ENCODE measurements around the gene CAMK2G. TPM values are rescaled to one million over a fixed set of nuclear protein-coding genes. Genes with fewer than 3 reads are reported as not detected.
"Not testable (repeated sequence)": the region's sequence is repeated elsewhere in the genome, so short reads cannot be mapped to it uniquely, and the experiment has no call there.

The CAMK2G gene
- total RNA-seq, 4 donors from 2014 or later, result 48.6 to 67.5 (median 51.7) TPM

DNA sequence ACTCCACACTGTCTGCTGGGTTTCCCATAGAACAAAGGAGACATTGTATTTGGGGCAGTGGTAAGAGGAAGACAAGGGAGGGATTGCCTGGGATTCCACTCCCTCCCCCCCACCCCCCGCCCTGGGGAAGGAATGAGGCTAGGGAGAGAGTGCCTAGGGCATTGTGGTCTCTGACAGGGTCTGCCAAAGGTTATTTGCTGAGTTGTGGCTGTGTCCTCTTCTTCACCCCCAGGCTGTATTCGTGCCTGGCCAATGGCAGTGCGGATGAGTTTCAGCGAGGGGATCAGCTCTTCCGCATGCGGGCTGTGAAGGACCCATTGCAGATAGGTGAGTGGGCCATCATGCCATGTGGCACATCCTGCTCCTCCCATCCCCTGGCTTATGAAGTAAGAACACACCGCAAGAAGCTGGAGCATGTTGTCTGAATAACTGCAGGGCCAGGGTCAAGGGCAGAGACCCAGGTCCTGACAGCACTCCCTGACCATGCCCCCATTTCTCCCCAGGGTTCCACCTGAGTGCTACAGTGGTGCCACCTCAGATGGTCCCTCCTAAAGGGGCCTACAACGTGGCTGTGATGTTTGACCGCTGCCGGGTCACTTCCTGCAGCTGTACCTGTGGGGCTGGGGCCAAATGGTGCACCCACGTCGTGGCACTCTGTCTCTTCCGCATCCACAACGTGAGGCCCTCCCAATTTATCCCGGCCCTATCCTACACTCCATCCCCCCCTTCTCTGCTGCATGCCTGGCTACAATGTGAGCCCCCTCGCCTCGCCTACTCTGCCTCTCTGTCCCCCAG is 85.3 kb downstream of the CAMK2G start:
- DNase-seq (no peak), ATAC-seq (no peak)
- in situ Hi-C loops (cut with MboI; ENCODE audit: low sequenced_read_pairs in 4 of 4), result no loop called here
- no peak overlapping the region for H3K4me3 ChIP-seq
- H3K27ac ChIP-seq, result no peak overlapping the region
- TF ChIP-seq CTCF (IDR thresholded peaks at IDR 0.05 in 4 of 5, conservative IDR thresholded peaks at IDR 0.05 in 1 of 5) (no peak), POLR2A (IDR thresholded peaks at IDR 0.05) (no peak)
- H3K4me1 ChIP-seq, result peaks cover 30 to 35% of the 10 kb centered on the region in 2 donors
- intact Hi-C loops (cut with DNase I; ENCODE audit: low total_unique reads), result loop anchor here (5.0 kb wide), 1 partner anchor 88 kb away; no protein-coding TSS in a partner anchor
- H3K9me3 ChIP-seq, result no peaks in the 10 kb centered on the region
- H3K27me3 ChIP-seq, result no peaks in the 10 kb centered on the region
- H3K36me3 ChIP-seq, result peaks cover 8 to 55% of the 10 kb centered on the region in 2 donors

DNA sequence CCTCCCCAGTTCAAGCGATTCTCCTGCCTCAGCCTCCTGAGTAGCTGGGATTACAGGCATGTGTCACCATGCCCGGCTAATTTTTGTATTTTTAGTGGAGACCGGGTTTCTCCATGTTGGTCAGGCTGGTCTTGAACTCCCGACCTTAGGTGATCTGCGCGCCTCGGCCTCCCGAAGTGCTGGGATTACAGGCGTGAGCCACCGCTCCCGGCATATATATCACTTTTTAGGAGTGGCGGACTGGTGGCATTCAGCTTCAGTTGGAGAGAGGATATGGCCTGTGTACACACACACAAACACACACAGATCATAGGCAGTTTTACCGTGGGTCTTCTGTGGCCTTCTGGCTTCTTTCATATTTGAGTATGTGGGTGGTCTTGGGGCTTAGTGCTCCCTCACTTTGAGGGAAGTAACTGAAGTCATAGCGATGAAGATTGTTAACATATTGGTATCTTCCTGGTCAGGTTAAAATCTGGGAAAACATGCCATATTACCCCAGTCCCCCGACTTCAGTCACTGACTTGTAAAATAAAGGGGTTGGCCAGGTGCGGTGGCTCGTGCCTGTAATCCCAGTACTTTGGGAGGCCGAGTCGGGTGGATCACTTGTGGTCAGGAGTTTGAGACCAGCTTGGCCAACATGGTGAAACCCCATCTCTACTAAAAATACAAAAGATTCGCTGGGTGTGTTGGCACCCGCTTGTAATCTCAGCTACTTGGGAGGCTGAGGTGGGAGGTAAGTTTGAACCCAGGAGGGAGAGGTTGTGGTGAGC is 87.1 kb downstream of the CAMK2G start:
- H3K4me1 ChIP-seq, result peaks cover 42 to 50% of the 10 kb centered on the region in 2 donors

GRCh38 chr10:73786512-73786885 is 87.9 kb downstream of the CAMK2G start:
- Histone ChIP-seq H3K27ac (peak overlapping the region; percentile 80 to 95 (median 90)), H3K27me3 (no peaks in the 10 kb centered on the region), H3K4me3 (peak overlapping the region; percentile 73 to 93 (median 86)), H3K36me3 (peaks cover 5 to 29% of the 10 kb centered on the region in 2 donors), H3K9me3 (no peaks in the 10 kb centered on the region), H3K4me1 (peaks cover 42 to 51% of the 10 kb centered on the region in 2 donors)
- in situ Hi-C loops (cut with MboI; ENCODE audit: low sequenced_read_pairs in 4 of 4), result no loop called here
- ATAC-seq, result no peak
- DNase-seq, result no peak
- TF ChIP-seq CTCF (IDR thresholded peaks at IDR 0.05 in 4 of 5, conservative IDR thresholded peaks at IDR 0.05 in 1 of 5), result no peak
- TF ChIP-seq POLR2A (IDR thresholded peaks at IDR 0.05), result no peak
- intact Hi-C loops (cut with DNase I; ENCODE audit: low total_unique reads), result loop anchor here (5.0 kb wide), 1 partner anchor 91 kb away; no protein-coding TSS in a partner anchor

More for the DNA sequence above, 87.1 kb downstream of the CAMK2G start:
- intact Hi-C loops (cut with DNase I; ENCODE audit: low total_unique reads), result loop anchor here (5.0 kb wide), 1 partner anchor 90 kb away; no protein-coding TSS in a partner anchor
- ATAC-seq; H3K27me3 ChIP-seq; DNase-seq; in situ Hi-C loops (cut with MboI; ENCODE audit: low sequenced_read_pairs in 4 of 4); H3K9me3 ChIP-seq: not testable (repeated sequence)
- Histone ChIP-seq H3K4me3 (peak overlapping the region; percentile 73 to 93 (median 86)), H3K27ac (peak overlapping the region; percentile 80 to 95 (median 90)), H3K36me3 (peaks cover 5 to 37% of the 10 kb centered on the region in 2 donors)

DNA sequence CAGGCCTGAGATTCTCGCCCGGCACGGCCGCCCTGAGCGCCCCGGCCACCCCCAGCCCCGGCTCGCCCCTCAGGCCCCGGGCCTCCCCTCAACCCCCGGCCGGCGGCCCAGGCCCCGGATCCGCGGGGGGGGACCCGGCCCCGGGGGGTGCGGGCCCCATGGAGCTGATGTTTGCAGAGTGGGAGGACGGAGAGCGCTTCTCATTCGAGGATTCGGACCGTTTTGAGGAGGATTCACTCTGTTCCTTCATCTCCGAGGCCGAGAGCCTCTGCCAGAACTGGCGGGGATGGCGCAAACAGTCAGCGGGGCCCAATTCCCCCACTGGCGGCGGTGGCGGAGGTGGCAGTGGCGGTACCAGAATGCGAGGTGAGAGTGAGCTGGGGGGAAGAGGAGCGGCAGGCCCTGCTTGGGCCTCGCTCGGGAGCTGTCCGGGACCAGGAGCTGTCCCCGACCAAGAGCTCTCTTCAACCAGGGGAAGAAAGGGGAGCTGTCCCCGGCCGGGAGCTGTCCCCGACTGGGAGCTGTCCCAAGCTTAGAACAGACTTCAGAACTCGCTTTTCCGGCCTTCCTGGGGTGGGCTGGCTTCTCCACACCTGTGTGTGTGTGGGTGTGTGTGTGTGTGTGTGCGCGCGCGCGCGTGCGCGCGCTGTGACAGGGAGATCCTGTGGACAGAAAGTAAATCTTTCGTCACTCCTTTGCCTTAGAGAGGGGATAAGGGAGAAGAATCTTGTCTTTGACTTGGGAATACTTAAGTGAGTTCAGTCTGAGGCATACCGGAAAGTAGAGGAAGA is 88.4 kb downstream of the CAMK2G start:
- ATAC-seq, result peak; percentile 22 to 34
- Histone ChIP-seq H3K27me3 (no peaks in the 10 kb centered on the region), H3K27ac (peak overlapping the region; percentile 80 to 95 (median 90)), H3K4me1 (peaks cover 47 to 57% of the 10 kb centered on the region in 2 donors), H3K4me3 (peak overlapping the region; percentile 73 to 93 (median 86)), H3K9me3 (no peaks in the 10 kb centered on the region), H3K36me3 (peaks cover 2 to 24% of the 10 kb centered on the region in 2 donors)
- in situ Hi-C loops (cut with MboI; ENCODE audit: low sequenced_read_pairs in 4 of 4) (no loop called here), intact Hi-C loops (cut with DNase I; ENCODE audit: low total_unique reads) (loop anchor here (1.0 to 5.0 kb wide), 3 partner anchors 25 to 91 kb away; partner anchors contain the start of genes NDST2 and SEC24C)
- peak in 1 of 2 donors; percentile 46 for DNase-seq
- TF ChIP-seq POLR2A (IDR thresholded peaks at IDR 0.05) (no peak), CTCF (IDR thresholded peaks at IDR 0.05 in 4 of 5, conservative IDR thresholded peaks at IDR 0.05 in 1 of 5) (no peak)
